ENCODE measurements around the gene CDC14A.
"Not testable (repeated sequence)": the region's sequence is repeated elsewhere in the genome, so short reads cannot be mapped to it uniquely, and the experiment has no call there.

Gene CDC14A

GRCh38 chr1:100335436-100335835 is 16.9 kb upstream of the CDC14A start:
- DNase-seq: no peak

GRCh38 chr1:100337878-100338277 is 14.4 kb upstream of the CDC14A start:
- not testable (repeated sequence) for DNase-seq

- not testable (repeated sequence) for DNase-seq
Observed at GRCh38 chr1:100339735-100340134, 12.6 kb upstream of the CDC14A start.

GRCh38 chr1:100340494-100340893 is 11.8 kb upstream of the CDC14A start:
- DNase-seq: no peak

GRCh38 chr1:100342348-100342747 is 10.0 kb upstream of the CDC14A start:
- DNase-seq: no peak

- DNase-seq: no peak
Observed at GRCh38 chr1:100343897-100344296, 8.4 kb upstream of the CDC14A start.

GRCh38 chr1:100344774-100345173 is 7.5 kb upstream of the CDC14A start:
- no peak for DNase-seq

GRCh38 chr1:100346387-100346786 is 5.9 kb upstream of the CDC14A start:
- no peak for DNase-seq

- DNase-seq: no peak
Observed at GRCh38 chr1:100347009-100347966, 5.0 kb upstream of the CDC14A start.

- no peak for DNase-seq
Observed at GRCh38 chr1:100348549-100349144, 3.7 kb upstream of the CDC14A start.

GRCh38 chr1:100349246-100349645 is 3.1 kb upstream of the CDC14A start:
- no peak for DNase-seq

- no peak for DNase-seq
Observed at GRCh38 chr1:100350787-100351094, 1.6 kb upstream of the CDC14A start.

GRCh38 chr1:100351095-100351887 is 1.0 kb upstream of the CDC14A start:
- peak; percentile 91 for DNase-seq

- DNase-seq: no peak
Observed at GRCh38 chr1:100353071-100353801, 930 bp downstream of the CDC14A start.

- no peak for DNase-seq
Observed at GRCh38 chr1:100353988-100354387, 1.7 kb downstream of the CDC14A start.

- no peak for DNase-seq
Observed at GRCh38 chr1:100354971-100355394, 2.7 kb downstream of the CDC14A start.

GRCh38 chr1:100358210-100358609 is 5.9 kb downstream of the CDC14A start:
- DNase-seq: no peak

GRCh38 chr1:100359139-100359538 is 6.8 kb downstream of the CDC14A start:
- peak; percentile 32 for DNase-seq

- no peak for DNase-seq
Observed at GRCh38 chr1:100360790-100361510, 8.6 kb downstream of the CDC14A start.

- DNase-seq: no peak
Observed at GRCh38 chr1:100361511-100362089, 9.3 kb downstream of the CDC14A start.

GRCh38 chr1:100362821-100363466 is 10.6 kb downstream of the CDC14A start:
- no peak for DNase-seq

Data from GF-D8 (cell line).